GM19395 (cell line): Measurements from ENCODE around the gene CCDC17.

Experiments used
- ATAC-seq: cut with Tn5 transposase; IDR thresholded peaks from one replicate; pipeline ENCODE4 v1.9.1; 2021; ENCODE audit warnings: mild to moderate bottlenecking, moderate library complexity; ENCODE audit not compliant: unreplicated experiment

CCDC17 gene

DNA sequence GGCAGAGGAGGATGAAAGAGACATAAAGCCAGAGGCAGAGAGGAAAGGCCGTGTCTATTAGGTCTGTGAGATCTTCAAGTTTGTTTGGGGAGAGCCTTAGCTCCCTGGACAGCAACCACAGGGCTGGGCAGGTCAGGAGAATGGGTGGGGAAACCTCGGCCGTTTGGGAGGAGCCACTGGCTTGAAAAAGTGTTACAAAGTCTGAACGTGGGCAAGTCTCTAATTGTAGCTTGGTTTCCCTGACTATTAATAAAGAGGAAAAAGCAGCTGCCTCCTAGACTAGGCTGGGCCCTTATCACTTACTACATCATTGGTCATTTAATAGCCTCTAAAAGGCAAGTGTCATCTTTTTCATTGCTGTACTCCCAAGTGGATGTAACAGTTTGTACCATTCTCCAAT is at the start of gene CCDC17:
Gene CCDC17 (minus strand): TSS at position 83 of the 400 bp plus-strand sequence. CDS start 145 bp downstream, outside the sequence.
- ATAC-seq, result no peak

DNA sequence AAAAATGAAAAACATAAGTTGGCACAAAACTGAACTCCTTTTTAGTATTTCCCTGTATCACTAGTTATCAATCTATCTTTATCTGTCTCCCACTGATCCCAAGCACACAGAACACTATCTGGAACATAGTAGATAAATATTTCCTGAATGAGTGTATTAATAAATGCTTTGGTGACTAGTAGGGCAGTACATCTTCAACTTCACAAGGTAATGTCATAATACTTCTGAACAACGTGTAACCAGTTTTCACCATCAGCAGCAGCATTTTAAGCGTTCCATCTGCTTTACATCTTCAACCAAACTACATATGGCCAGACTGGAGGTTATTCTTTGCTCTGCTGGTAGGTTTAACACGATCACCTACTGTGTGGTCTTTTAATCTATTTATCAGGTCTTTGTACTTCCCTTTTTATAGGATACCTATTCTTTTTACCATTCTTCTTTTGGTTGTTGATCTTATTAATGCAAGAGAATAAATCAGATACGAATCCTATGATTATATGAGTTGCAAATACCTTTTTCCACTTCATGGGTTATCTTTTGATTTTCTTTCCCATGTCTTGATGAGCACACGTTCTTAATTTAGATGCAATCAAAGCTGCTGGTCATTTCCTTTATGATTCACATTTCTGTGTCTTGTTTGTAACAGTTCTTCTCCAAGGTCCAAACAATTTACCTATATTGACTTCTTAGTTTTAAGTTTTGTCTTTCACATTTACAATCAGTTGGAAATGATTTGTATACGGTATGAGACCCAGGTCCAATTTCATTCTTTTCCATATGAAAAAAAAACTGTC is 46.2 kb upstream of the CCDC17 start:
- no peak for ATAC-seq

DNA sequence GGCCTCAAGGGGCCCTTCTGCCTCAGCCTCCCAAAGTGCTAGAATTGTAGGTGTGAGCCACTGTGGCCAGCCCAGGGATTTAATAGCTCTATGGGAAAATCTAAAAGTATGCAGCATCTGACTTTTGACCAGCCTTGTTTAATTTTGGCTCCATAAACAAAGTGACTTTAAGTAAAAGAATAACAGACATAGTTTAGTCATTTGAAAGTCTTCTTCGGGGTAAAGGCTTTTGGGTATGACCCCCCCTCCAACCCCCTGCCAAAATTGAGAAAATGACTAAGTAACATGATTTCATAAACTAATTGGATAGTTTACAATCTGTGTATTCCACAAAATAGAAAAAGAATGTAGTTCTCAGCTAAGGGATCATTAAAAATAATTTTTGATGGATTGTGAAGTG is 45.5 kb upstream of the CCDC17 start:
- no peak for ATAC-seq

DNA sequence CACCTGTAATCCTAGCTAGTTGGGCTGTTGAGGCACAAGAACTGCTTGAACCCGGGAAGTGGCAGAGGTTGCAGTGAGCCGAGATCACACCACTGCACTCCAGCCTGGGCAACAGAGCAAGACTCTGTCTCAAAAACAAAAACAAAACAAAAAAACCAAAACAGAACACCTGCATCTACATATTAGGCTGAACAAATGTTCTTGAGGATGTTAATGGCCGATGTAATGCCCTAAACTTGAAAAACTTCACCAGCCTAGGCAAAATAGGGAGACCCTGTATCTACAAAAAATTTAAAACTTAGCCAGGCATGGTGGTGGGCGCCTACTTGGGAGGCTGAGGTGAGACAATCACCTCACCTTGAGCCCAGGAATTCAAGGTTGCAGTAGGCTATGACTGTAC is 44.7 kb upstream of the CCDC17 start:
- no peak for ATAC-seq

DNA sequence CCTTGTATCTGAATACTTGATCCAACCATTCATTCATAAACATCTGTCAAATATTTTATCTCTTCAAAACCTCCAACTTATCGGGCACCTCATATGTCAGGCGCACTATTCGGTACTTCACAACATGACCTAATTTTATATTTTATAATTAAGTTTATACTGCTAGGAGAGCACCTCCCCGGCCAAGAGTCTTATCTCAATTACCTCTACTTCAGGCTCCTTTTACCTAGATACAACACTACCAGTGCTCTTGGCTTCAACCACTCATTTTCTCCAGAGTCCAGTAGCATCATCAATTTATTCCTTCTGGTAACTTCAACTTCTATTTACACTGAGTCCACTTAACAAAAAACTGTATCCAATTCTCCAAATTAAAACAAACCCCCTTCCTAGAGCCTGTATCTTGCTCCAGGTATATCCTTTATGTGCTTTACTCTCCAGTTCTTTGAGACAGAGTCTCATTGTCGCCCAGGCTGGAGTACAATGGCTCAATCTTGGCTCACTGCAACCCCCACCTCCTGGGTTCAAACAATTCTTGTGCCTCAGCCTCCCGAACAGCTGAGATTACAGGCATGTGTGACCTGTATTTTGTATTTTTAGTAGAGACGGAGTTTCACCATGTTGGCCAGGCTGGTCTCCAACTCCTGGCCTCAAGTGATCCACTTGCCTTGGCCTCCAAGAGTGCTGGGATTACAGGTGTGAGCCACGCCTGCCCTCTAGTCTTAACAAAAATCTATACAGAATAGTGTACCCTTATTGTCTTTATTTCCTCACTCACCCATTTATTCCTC is 43.7 kb upstream of the CCDC17 start:
- ATAC-seq, result no peak

DNA sequence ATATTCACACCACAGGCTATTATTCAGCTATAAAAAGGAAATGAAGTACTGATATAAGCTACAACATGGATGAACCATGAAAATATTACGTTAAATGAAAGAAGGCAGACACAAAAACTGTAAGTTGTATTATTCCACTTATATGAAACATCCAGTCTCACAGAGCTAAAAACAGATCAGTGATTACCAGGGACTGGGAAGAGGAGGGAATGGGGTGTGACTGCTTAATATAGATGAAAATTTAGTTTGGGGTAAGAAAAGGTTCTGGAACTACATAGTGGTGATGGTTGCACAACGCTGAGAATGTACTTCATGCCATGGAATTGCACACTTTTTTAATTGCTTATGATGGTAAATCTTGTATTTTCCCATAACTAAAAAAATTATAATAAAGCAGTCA is 43.0 kb upstream of the CCDC17 start:
- no peak for ATAC-seq

DNA sequence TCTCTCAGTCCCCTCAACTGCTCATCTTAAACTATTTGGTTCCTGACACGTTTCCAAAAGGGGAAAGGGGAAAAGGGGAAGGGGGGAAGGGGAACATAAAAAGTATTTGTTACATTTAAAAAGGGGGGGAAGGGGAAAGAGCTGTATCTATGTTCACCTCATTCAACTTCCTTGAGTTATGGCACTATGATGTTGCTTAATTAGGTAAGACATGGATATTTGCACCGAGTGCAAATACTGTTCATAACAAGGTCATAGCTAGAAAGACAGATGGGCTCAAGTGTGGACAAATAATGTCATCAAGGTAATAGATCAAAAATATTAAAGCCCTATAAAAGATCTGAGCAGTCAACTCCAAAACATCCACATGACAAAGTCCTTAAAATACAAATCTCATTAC is 36.5 kb upstream of the CCDC17 start:
- no peak for ATAC-seq

DNA sequence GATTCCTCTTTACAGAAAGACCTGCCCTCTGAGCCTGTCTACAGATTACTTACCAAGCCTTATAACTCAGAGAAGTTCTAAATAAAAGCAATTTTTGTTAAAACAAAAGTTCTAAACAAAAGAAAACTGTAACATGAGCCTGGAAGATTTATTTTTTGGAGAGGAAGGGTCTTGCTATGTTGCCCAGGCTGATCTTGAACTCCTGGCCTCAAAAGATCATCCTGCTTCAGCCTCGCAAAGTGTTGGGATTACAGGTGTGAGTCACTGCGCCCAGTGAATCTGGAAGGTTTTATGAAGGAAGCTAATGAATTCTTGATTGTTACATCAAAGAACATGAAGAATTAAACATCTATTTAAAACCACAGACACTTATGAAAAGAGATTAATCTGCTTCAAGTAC is 35.4 kb upstream of the CCDC17 start:
- no peak for ATAC-seq

DNA sequence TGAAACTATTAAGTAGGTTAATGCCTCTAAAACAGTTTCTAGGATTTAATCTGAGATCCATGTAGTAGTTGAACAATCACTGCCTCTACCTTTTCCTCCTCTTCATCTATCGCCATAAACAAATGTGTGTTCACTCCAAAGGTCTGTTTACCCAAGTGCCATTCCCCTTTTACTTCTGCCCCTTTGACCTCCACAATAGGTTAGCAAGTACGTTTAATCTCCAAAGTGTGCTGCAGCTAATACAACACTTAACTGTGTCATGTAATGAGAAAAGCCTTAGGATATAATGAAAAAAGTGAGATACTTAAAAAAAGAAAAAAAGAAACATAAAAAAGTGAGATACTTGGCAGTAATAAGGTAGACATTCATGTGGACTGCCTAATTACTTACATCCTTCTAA is 34.3 kb upstream of the CCDC17 start:
- ATAC-seq, result no peak

DNA sequence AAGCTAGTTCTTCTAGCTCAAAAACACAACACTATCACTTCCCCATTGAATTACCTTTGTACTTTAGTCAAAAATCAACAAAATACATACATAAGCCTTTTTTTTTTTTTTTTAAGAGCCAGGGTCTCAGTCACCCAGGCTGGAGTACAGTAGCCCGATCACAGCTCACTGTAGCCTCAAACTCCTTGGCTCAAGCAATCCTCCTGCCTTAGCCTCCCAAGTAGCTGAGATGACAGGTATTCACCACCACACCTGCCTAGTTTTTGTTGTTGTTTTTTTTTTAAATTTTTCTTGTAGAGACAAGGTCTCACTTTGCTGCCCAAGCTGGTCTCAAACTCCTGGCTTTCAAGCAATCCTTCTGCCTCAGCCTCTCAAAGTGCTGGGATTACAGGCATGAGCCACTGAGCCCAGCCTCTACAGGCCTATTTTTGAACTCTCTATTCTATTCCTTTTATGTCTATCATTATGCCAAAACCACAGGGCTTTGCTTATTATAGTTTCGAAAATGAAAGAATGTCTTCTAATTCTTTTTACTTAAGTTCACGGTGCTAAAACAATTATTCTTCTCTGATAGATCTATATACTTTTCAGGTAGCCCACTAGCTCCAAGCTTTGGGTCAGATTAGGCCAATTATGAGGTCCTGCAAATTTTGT is 32.8 kb upstream of the CCDC17 start:
- no peak for ATAC-seq

DNA sequence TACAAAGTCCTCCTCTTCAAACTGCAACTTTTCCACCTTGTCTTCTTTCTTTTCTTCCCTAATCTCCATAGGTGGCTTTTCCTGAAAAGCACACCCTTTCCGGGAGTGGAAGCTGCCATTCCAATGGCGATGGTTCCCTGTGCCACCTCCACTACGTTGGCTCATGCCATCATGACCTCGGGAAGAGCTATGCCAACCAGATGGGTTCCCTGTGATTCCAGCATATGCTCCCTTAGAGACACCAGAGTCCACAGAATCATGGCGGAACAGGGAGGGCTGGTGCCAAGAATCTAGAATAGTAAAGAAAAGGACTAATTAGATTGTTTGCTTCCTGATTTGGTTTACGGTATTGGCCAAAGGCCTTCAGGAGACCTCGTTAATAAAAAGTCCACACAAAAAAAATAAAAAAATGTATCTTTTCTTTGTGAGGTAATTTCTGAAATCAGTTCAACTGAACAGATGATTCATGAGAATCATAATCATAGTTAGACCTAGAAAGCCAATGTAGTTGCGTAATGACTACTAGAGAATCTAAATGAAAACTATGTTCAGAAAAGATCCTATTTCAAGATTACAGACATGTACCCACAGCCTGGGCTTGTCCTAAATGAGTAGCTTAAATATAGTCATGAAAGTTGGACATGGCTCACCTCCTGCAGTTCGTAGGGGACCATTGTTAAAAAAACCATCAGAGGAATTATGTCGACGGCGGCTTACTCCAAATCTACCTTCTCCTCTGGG is 30.9 kb upstream of the CCDC17 start:
- ATAC-seq, result no peak

DNA sequence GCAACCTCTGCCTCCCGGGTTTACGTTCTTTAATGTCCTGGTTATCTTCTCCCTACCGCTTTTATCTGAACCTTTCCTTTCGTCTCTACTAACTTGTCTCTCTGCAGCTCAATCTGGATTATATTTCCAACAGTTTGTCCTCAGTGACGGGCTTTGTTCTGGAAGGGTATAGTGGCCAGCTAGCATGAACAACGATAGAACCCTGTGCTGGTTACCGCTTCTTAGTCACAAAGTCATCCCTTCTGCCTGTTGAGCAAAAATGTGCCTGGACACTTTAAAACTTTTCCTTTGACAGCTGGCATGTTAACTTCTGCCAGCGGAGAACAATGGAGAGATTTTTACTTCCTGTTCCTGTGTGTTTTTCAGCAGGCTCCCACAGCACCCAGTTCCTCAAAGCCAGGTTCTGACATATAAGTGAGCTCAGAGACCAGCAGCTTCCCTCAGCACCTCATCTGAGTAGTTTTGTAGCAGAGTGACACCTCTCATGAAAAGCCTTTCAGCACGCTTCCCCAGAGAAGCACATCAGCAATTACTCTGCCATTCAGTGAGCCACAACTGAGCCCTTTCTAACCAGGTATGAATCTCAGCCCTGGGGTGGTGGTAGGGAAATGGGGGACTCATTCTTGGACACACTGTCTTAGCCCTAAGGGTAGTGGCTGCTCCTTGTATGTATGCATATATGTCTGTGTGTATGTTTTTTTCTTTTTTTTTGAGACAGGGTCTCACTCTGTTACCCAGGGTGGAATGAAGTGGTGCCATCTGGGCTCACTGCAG is 23.6 kb upstream of the CCDC17 start:
- ATAC-seq, result no peak

DNA sequence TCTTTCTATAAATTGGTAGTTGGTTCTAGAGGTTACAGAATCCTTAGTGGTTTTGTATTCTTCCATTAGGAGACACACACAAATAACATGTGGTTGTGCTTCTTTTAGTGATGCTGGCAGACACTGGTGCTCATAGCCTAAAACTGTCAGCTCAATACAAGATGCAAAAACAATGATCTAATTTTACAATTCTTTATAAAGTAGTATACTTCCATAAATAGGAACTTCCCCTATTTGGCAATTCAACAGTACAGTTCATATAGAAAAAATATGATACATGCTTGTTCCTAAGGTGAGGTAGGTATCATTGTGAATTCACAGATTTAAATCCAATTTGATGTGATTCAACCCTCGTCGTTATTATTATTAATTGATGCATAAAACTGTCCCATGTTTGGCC is 20.8 kb upstream of the CCDC17 start:
- no peak for ATAC-seq

DNA sequence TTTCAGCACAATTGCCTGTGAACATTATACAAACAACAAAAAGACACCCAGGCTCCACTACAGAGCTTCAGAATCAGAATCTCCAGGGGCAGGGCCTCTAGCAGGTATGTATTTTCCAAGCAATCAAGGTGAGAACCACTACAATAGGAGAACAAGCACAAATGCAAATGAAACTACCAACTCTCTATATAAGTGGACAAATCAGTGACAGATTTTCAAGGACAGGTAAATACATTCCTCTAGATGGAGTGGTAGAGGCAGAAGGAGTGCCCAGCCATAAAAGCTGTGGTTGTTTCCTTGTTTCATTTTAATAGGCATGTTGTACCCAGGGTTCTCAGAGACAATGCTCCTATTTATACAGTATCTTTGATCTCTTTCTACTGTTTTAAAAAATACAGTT is 20.1 kb upstream of the CCDC17 start:
- no peak for ATAC-seq

DNA sequence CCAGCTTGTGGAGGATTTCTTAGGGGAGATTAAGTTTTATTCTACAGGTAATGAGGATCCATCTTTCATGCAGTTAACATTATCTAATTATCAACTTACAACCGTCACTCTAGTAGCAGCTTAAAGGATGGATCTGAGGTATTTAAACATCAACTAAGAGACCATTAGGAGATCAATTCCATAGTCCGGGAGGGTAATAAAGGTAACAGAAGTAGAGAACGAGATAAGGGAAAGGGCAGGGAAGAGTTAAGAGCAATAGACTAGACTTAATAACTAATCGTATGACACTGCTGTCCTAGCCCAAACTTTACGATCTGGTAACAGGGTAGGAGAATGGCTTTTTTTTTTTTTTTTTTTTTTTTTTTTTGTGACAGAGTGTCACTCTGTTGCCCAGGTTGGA is 19.5 kb upstream of the CCDC17 start:
- no peak for ATAC-seq

DNA sequence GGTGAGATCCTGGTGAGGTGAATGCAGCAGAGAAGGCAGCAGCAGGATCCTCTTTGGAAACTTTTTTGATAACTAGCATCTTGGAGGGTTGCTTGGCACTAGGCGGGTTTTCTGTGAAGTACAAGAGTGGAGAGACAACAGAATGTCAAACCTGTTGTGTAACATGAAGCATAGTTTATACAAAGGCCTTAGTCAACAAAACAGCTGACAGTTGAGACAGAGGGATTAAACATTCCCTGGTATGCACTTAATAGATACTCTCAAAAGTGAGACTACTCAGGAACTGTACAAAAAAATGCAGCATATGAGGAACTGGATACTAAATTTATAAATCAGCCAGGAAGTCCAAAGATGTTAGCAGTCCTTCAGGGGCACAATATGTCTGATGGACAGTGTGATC is 16.4 kb upstream of the CCDC17 start:
- no peak for ATAC-seq

DNA sequence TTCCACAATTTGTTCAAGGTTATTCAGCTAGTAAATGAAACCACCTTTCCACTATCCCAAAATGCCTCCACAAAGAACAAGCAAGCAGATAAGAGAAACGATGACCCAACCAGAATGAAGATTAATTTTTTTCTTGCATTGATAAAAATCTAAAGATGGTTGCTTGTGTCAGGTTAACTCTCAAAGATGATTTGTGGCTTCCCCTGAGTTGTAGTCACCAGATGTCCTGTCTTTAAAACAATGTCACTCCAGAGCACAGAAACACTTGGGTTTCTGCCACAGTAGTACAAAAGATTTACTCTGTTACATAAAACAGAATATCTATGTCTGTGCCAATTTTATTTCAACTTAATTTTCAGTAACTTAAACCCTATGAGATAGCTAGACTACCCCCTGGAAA is 11.4 kb upstream of the CCDC17 start:
- ATAC-seq, result no peak

DNA sequence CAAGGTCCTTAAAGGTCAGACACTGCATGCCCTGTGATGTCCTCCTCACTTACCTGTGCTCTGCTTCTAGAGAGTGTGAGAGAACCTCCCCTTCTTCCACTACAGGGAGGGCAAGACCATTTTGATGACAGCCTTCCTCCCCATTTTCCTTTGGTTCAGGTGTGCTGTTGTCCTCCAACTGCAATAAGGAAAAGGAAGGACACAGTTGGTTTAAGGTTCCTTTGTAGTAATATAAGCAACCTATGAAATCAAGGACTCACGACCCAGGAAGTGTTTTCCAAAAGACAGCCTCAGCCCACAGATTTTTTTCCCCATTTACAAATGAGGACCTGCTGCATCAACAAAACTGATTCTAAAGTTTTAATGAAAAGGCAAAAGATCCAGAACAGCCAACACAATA is 6.6 kb upstream of the CCDC17 start:
- ATAC-seq, result no peak

DNA sequence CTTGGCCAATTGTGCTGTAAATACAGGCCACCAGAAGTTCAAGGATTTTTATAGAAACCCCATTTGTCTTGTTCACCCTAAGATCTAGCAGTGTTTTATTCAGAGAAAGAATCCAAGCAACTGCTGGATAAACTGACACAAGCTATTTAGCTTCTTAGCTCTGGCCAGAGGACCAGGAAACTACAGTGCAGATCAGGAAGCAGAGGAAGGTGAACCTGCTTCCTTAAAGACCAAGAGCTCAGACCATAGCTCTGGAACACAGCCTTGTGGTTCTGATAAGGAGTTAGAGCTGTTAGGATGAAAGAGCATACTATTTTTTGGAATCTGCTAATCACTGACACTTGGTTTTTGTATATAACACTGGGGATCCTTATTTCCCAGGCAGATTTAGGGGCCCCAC is 5.2 kb upstream of the CCDC17 start:
- no peak for ATAC-seq
